NT2/D1 (cell line): ENCODE measurements around the gene ANGPTL7.

ENCODE experiments used
- DNase-seq: peaks from one replicate; pipeline ENCODE4 v3.0.0-alpha.2; 2011; ENCODE audit warnings: low read depth, low spot score
- H3K27me3 ChIP-seq: 2 replicates; pipeline ENCODE4 v1.6.0; 2011; ENCODE audit warnings: mild to moderate bottlenecking; ENCODE audit not compliant: insufficient read length, insufficient read depth
- H3K36me3 ChIP-seq: 2 replicates; pipeline ENCODE4 v1.6.1; 2011; ENCODE audit warnings: mild to moderate bottlenecking, low read length, mixed read lengths; ENCODE audit not compliant: insufficient read depth, insufficient read length
- H3K4me1 ChIP-seq: 2 replicates; pipeline ENCODE4 v1.5.1; 2011; ENCODE audit not compliant: insufficient read depth, insufficient read length
- H3K4me3 ChIP-seq: 2 replicates; pipeline ENCODE4 v1.5.1; 2011; ENCODE audit warnings: low read depth; ENCODE audit not compliant: insufficient read length
- H3K9ac ChIP-seq: 2 replicates; pipeline ENCODE4 v1.6.0; 2011; ENCODE audit warnings: low read depth; ENCODE audit not compliant: insufficient read length
- H3K9me3 ChIP-seq: 2 replicates; pipeline ENCODE4 v1.5.1; 2011; ENCODE audit warnings: mild to moderate bottlenecking, low read length; ENCODE audit not compliant: insufficient read depth
- SUZ12 ChIP-seq: IDR thresholded peaks from 2 replicates; pipeline ENCODE4 v1.6.1; 2011; ENCODE audit not compliant: insufficient read length, insufficient read depth; ENCODE audit errors: extremely low read depth
- YY1 ChIP-seq: IDR thresholded peaks from 2 replicates; pipeline ENCODE4 v1.6.1; 2011; ENCODE audit not compliant: insufficient read length, insufficient read depth
- ZNF274 ChIP-seq: IDR thresholded peaks from 2 replicates; pipeline ENCODE4 v1.6.1; 2011; ENCODE audit warnings: mild to moderate bottlenecking, low read depth, low read length

The ANGPTL7 gene

GRCh38 chr1:11169202-11169601, 20.0 kb upstream of the ANGPTL7 start:
- H3K4me1 ChIP-seq: no peaks in the 10 kb centered on the region
- H3K36me3 ChIP-seq: peaks cover 12% of the 10 kb centered on the region
- H3K9me3 ChIP-seq: no peaks in the 10 kb centered on the region
- no peak for DNase-seq
- H3K27me3 ChIP-seq: no peaks in the 10 kb centered on the region
- no peak overlapping the region for H3K4me3 ChIP-seq
- no peak overlapping the region for H3K9ac ChIP-seq
- TF ChIP-seq ZNF274 (no peak), SUZ12 (no peak), YY1 (no peak)

- no peaks in the 10 kb centered on the region for H3K4me1 ChIP-seq
- H3K27me3 ChIP-seq: no peaks in the 10 kb centered on the region
- peaks cover 19% of the 10 kb centered on the region for H3K36me3 ChIP-seq
- no peaks in the 10 kb centered on the region for H3K9me3 ChIP-seq
- DNase-seq: no peak
- no peak overlapping the region for H3K4me3 ChIP-seq
- no peak for TF ChIP-seq YY1
- TF ChIP-seq ZNF274: no peak
- no peak for TF ChIP-seq SUZ12
- no peak overlapping the region for H3K9ac ChIP-seq
Observed at GRCh38 chr1:11170102-11170501, 19.1 kb upstream of the ANGPTL7 start.

- Histone ChIP-seq H3K27me3 (no peaks in the 10 kb centered on the region), H3K4me3 (no peak overlapping the region), H3K9ac (no peak overlapping the region), H3K4me1 (peaks cover 3% of the 10 kb centered on the region), H3K9me3 (no peaks in the 10 kb centered on the region), H3K36me3 (peaks cover 25% of the 10 kb centered on the region)
- TF ChIP-seq YY1 (no peak), ZNF274 (no peak), SUZ12 (no peak)
- DNase-seq: no peak
Observed at GRCh38 chr1:11174261-11174942, 14.8 kb upstream of the ANGPTL7 start.

GRCh38 chr1:11175461-11175860, 13.7 kb upstream of the ANGPTL7 start:
- no peak for TF ChIP-seq SUZ12
- TF ChIP-seq ZNF274: no peak
- no peak for TF ChIP-seq YY1
- DNase-seq: no peak
- Histone ChIP-seq H3K4me3 (no peak overlapping the region), H3K4me1 (peaks cover 3% of the 10 kb centered on the region), H3K9me3 (no peaks in the 10 kb centered on the region), H3K27me3 (no peaks in the 10 kb centered on the region), H3K9ac (no peak overlapping the region), H3K36me3 (peaks cover 32% of the 10 kb centered on the region)

- Histone ChIP-seq H3K9me3 (no peaks in the 10 kb centered on the region), H3K36me3 (peaks cover 36% of the 10 kb centered on the region), H3K4me1 (peaks cover 3% of the 10 kb centered on the region), H3K9ac (no peak overlapping the region), H3K4me3 (no peak overlapping the region), H3K27me3 (no peaks in the 10 kb centered on the region)
- TF ChIP-seq SUZ12 (no peak), YY1 (no peak), ZNF274 (no peak)
- DNase-seq: no peak
Observed at GRCh38 chr1:11176081-11176706, 13.0 kb upstream of the ANGPTL7 start.

- peaks cover 41% of the 10 kb centered on the region for H3K36me3 ChIP-seq
- no peak overlapping the region for H3K9ac ChIP-seq
- no peak overlapping the region for H3K4me3 ChIP-seq
- no peaks in the 10 kb centered on the region for H3K9me3 ChIP-seq
- no peak for TF ChIP-seq YY1
- TF ChIP-seq ZNF274: no peak
- TF ChIP-seq SUZ12: no peak
- DNase-seq: peak; percentile 18
- no peaks in the 10 kb centered on the region for H3K27me3 ChIP-seq
- H3K4me1 ChIP-seq: peaks cover 3% of the 10 kb centered on the region
Observed at GRCh38 chr1:11178021-11179015, 10.8 kb upstream of the ANGPTL7 start.
